ENCODE data around the gene RAB37. TPM values are rescaled to one million over a fixed set of nuclear protein-coding genes. Genes with fewer than 3 reads are reported as not detected.

Gene RAB37
- total RNA-seq, 4 donors from 2014 or later: 0.57 to 1.7 TPM; not detected in 2

GRCh38 chr17:74773871-74774286 lies 36.8 kb downstream of the RAB37 start:
- no peak for TF ChIP-seq POLR2A (IDR thresholded peaks at IDR 0.05)
- TF ChIP-seq CTCF (IDR thresholded peaks at IDR 0.05): no peak
- whole genome bisulfite sequencing, 2 donors: 83% methylated on average over 6 of the region's 6 CpGs
- DNase-seq (ENCODE audit: low spot score in 2 of 2): no peak
- no peak overlapping the region for H3K4me3 ChIP-seq (ENCODE audit: low read depth, poor library complexity, severe bottlenecking)
- intact Hi-C loops (cut with DNase I; ENCODE audit: low total_unique reads): no loop called here

GRCh38 chr17:74775409-74776043 lies 38.5 kb downstream of the RAB37 start:
- no peak for DNase-seq (ENCODE audit: low spot score in 2 of 2)
- H3K4me3 ChIP-seq (ENCODE audit: low read depth, poor library complexity, severe bottlenecking): peak overlapping the region; percentile 81
- TF ChIP-seq CTCF (IDR thresholded peaks at IDR 0.05) (no peak), POLR2A (IDR thresholded peaks at IDR 0.05) (no peak)
- intact Hi-C loops (cut with DNase I; ENCODE audit: low total_unique reads): no loop called here
- WGBS, 2 donors: 35 to 37% methylated on average over 12 of the region's 12 CpGs

DNA sequence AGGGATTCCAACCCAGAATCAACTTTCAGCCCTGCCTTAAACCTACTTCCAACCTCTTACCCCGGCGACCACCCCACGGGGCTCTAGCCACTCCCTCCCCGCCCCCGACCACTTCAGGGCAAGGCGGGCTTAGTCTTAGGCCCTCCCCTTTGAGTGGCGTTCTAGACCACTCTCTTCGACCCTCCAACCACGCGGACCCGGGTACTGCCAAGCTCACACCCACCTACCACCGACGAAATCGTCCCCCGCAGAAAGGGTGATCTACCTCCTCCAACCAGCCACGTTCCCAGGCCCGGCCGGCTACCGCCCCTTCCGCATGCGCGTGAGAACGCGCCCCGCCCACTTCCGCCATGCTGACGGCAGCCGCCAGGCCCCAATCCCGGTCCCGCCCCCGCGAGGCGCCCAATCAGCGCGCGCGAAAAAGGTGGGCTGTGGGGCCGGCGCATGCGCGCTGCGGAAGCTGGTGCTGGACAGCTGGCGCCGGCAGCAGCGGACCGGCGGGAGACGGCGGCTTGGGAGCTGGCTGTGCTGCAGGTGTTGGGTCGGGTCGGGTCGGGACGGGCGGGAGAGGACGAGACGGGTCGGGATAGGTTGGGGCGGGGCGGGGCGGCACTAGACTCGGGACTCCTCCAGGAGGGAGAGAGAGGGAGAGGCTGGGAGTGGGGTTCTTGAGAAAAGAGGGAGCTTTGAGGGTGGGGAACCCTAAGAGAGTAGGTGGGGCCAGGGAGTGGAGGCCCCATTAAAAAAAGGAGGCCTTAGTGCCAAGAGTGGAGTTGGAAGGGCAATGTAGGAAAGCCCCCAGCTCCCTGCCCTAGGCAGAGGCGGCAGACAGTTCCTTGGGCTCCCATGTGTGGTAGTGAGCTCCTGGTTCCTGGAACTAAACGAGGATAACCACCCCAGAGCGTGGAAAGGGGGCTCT lies 39.2 kb downstream of the RAB37 start, which contains the start of gene NAT9:
Gene NAT9, minus strand, starts transcription at position 302 of the 919 bp plus-strand sequence. CDS start 647 bp downstream, outside the sequence.
- intact Hi-C loops (cut with DNase I; ENCODE audit: low total_unique reads): no loop called here
- 1% methylated on average over 34 to 50 of the region's 64 CpGs for WGBS, 2 donors
- TF ChIP-seq CTCF (IDR thresholded peaks at IDR 0.05) (no peak), POLR2A (IDR thresholded peaks at IDR 0.05) (no peak)
- peak within 1 kb of the TSS; percentile 81 for H3K4me3 ChIP-seq (ENCODE audit: low read depth, poor library complexity, severe bottlenecking)
- DNase-seq (ENCODE audit: low spot score in 2 of 2): peak; percentile 94 to 100

GRCh38 chr17:74776990-74777389 lies 39.9 kb downstream of the RAB37 start:
- WGBS, 2 donors: 39 to 40% methylated on average over 10 of the region's 10 CpGs
- TF ChIP-seq POLR2A (IDR thresholded peaks at IDR 0.05) (no peak), CTCF (IDR thresholded peaks at IDR 0.05) (no peak)
- peak overlapping the region; percentile 38 for H3K4me3 ChIP-seq (ENCODE audit: low read depth, poor library complexity, severe bottlenecking)
- DNase-seq (ENCODE audit: low spot score in 2 of 2): no peak
- intact Hi-C loops (cut with DNase I; ENCODE audit: low total_unique reads): no loop called here

DNA sequence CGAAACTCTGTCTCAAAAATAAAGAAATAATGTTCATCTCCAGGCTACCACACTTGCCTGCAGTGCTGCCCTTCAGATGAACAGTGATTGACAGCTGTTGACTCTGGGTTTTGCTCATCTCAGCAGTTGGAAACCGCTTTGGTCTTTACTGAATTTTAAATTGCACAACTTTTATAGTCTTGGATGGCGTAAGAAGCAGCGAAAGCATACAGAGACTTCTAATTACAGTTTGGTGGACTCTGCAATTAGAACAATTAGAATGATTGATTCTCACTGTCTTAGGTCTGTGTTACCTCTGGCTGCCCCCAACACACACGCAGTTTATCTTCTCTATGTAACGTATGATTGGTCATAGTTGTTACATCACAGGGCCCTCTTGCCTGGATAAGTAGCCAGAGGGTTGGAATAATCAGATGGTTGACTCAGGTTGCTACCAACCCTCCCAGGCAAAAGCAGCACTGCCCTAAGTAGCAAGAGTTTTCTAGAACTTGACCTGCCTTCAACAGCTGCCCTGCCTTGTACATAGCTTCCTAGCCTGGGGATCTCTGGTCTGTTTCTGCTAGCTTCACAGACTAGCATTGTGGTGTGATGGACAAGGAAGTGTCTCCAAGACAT lies 41.0 kb downstream of the RAB37 start:
- intact Hi-C loops (cut with DNase I; ENCODE audit: low total_unique reads): no loop called here
- WGBS, 2 donors: 76 to 88% methylated on average over 6 of the region's 6 CpGs
- H3K4me3 ChIP-seq (ENCODE audit: low read depth, poor library complexity, severe bottlenecking): no peak overlapping the region
- no peak for TF ChIP-seq CTCF (IDR thresholded peaks at IDR 0.05)
- no peak for TF ChIP-seq POLR2A (IDR thresholded peaks at IDR 0.05)
- DNase-seq (ENCODE audit: low spot score in 2 of 2): no peak

Measured in lower leg skin (tissue), 4 donors.